Measurements from ENCODE around the gene PTPRU. TPM values are rescaled to one million over a fixed set of nuclear protein-coding genes. Genes with fewer than 3 reads are reported as not detected.

Gene PTPRU
- total and polyA plus RNA-seq, 7 experiments from 2014 or later, result 0.17 to 0.42 TPM; not detected in 5

DNA sequence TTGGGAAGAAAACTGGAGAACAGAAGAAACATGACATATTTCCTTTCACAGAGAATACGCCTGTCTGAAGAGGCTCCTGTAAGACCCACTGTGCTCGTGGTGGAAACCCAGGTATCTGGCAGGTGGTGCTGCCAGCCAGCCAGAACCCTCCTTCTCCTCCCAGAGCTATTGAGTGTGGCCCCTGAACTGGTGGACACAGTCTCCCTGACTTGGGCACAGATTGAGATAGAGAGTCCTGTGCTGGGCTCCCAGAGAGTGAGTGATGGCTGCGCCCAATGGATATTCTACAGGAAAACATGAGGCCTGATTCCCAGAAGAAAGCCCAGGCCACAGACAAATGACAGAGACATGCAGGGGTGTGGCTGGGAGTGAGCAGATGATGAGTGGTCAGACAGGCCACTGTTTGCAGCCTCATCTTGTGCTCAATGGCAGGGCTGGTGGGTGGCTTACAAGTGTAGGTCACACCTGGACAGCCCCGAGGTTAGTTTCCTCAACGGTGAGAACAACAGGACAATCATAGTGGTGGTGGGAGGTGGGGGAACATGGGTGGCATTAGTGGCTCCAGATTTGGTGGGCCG lies 127.9 kb downstream of the PTPRU start:
- no peaks in the 10 kb centered on the region for H3K36me3 ChIP-seq (ENCODE audit: control insufficient read depth in 2 of 3, insufficient read depth in 3 of 3, low read length in 3 of 3)
- DNase-seq (no peak), ATAC-seq (no peak)
- ChIA-PET POLR2A (no interaction called here), CTCF (no interaction called here)
- H3K27ac Mint-ChIP-seq, result no peak overlapping the region
- peaks cover 0 to 4% (median 0%) of the 10 kb centered on the region in 11 donors for H3K9me3 Mint-ChIP-seq
- intact Hi-C loops (cut with micrococcal nuclease), result no loop called here
- H3K27me3 ChIP-seq (ENCODE audit: control insufficient read depth in 2 of 2, insufficient read depth in 2 of 2, low read length in 2 of 2), result no peaks in the 10 kb centered on the region
- H3K27ac ChIP-seq (ENCODE audit: low read depth, low read length), result no peak overlapping the region
- H3K9me3 ChIP-seq (ENCODE audit: control insufficient read depth in 2 of 3, low read length in 3 of 3), result no peaks in the 10 kb centered on the region
- H3K4me3 ChIP-seq (ENCODE audit: low read length), result no peak overlapping the region
- no peaks in the 10 kb centered on the region for H3K4me1 Mint-ChIP-seq
- H3K27me3 Mint-ChIP-seq, result peaks cover 3 to 30% (median 17%) of the 10 kb centered on the region in 5 donors
- H3K4me3 Mint-ChIP-seq, result no peak overlapping the region
- no peaks in the 10 kb centered on the region for H3K4me1 ChIP-seq (ENCODE audit: control insufficient read depth in 2 of 2, insufficient read depth in 2 of 2, low read length in 2 of 2)
- H3K36me3 Mint-ChIP-seq, result peaks cover 0 to 4% (median 0%) of the 10 kb centered on the region in 5 donors

DNA sequence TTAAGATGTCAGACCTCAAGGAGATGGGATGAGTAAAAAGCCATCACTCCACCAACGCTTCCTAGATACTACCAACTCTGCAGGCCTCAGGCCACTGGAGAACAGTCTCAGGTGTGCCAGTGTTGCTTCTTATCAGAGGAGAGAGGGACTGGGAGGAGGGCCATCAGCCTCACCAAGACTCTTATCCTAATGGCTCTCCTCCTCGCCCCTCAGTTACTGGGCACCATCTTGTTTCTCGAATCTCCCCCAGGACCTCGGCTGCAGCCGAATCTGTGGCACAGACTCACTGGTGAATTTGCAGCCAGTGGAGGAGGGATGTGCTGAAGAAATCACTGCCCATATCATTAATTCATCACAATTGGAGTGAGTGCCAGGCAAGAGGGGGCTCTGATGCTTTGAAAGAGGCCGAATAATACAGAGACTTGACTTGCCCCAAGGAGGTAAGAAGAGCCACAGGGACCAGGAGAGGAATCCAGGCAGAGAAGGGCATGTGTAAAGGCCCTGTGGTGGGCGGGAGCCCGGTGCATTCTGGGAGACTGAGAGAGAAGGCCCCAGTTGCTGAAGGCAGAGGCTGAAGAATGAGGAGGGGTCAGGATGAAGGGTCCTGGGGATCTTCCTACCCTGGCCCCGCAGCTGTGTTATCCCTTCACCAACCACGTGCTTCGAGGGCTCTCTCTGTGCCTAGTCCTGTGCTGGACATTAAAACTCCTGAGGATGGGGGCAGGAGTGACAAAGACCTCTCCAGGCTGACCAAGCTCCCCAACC lies 129.8 kb downstream of the PTPRU start:
- Mint-ChIP-seq H3K4me1 (no peaks in the 10 kb centered on the region), H3K4me3 (no peak overlapping the region), H3K9me3 (peaks cover 0 to 4% (median 0%) of the 10 kb centered on the region in 11 donors), H3K27me3 (peaks cover 5 to 34% (median 28%) of the 10 kb centered on the region in 5 donors), H3K27ac (no peak overlapping the region), H3K36me3 (peaks cover 0 to 4% (median 0%) of the 10 kb centered on the region in 5 donors)
- H3K27ac ChIP-seq (ENCODE audit: low read depth, low read length), result no peak overlapping the region
- no peaks in the 10 kb centered on the region for H3K4me1 ChIP-seq (ENCODE audit: control insufficient read depth in 2 of 2, insufficient read depth in 2 of 2, low read length in 2 of 2)
- CTCF ChIA-PET, result interaction anchor here (0.6 kb wide), 1 partner anchor 50 kb away, joined by 3 read pairs; no protein-coding TSS in a partner anchor
- no peak for ATAC-seq
- POLR2A ChIA-PET, result no interaction called here
- H3K9me3 ChIP-seq (ENCODE audit: control insufficient read depth in 2 of 3, low read length in 3 of 3), result no peaks in the 10 kb centered on the region
- intact Hi-C loops (cut with micrococcal nuclease), result no loop called here
- no peaks in the 10 kb centered on the region for H3K36me3 ChIP-seq (ENCODE audit: control insufficient read depth in 2 of 3, insufficient read depth in 3 of 3, low read length in 3 of 3)
- H3K27me3 ChIP-seq (ENCODE audit: control insufficient read depth in 2 of 2, insufficient read depth in 2 of 2, low read length in 2 of 2), result no peaks in the 10 kb centered on the region
- DNase-seq, result no peak
- H3K4me3 ChIP-seq (ENCODE audit: low read length), result no peak overlapping the region

DNA sequence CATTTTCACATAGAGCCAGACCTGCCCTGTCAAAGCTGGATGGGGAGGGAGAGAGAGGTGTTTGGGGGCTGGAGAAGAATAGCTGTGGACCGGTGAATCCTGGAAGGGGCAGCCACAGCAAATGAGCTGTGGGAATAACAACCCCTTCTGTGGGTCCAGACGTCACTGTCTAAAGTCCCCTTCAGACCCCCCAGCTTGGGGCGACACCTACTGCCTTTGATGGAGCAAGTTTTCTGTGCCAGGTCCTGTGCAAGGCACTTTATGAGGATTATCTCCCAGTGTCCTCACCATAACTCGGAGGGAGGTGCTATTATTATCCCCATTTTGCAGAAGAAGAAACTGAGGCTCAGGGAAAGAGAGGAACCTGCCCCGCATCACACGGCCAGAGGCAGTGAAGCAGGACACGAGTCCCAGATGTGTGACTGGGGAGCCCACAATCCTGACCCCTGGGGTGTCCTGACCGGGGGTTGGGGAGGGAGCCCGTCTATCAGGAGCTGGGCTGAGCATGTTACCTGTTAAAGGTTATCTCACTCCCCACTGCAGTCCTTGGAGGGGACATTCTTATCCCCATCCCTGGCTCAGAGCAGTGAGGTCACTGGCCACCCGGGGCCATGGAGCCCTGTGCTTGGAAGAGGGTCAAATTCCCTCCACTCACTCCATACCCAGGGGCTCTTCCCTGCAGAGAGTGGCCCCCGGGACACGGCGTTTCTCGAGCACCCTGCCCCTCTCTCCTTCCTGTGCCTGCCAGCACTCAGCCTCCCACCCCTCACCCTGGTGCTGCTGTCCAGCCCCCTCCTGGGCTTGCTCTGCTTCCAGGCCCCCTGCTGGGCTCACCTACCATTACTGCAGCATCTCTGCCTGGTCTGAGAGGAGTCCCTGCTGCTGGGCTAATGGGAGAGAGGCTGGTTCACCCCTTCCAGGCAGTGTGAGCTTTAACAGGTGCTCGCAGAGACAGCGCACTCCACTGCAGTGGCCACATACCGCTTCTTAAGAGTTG lies 132.9 kb downstream of the PTPRU start:
- Mint-ChIP-seq H3K4me1 (no peaks in the 10 kb centered on the region), H3K9me3 (peaks cover 0 to 4% (median 0%) of the 10 kb centered on the region in 11 donors), H3K27ac (no peak overlapping the region), H3K36me3 (peaks cover 0 to 4% (median 0%) of the 10 kb centered on the region in 5 donors), H3K4me3 (no peak overlapping the region), H3K27me3 (peaks cover 15 to 43% (median 31%) of the 10 kb centered on the region in 5 donors)
- intact Hi-C loops (cut with micrococcal nuclease), result no loop called here
- no peak overlapping the region for H3K27ac ChIP-seq (ENCODE audit: low read depth, low read length)
- H3K27me3 ChIP-seq (ENCODE audit: control insufficient read depth in 2 of 2, insufficient read depth in 2 of 2, low read length in 2 of 2), result no peaks in the 10 kb centered on the region
- DNase-seq (no peak), ATAC-seq (no peak)
- POLR2A ChIA-PET, result no interaction called here
- no peak overlapping the region for H3K4me3 ChIP-seq (ENCODE audit: low read length)
- CTCF ChIA-PET, result no interaction called here
- H3K4me1 ChIP-seq (ENCODE audit: control insufficient read depth in 2 of 2, insufficient read depth in 2 of 2, low read length in 2 of 2), result no peaks in the 10 kb centered on the region
- H3K36me3 ChIP-seq (ENCODE audit: control insufficient read depth in 2 of 3, insufficient read depth in 3 of 3, low read length in 3 of 3), result no peaks in the 10 kb centered on the region
- H3K9me3 ChIP-seq (ENCODE audit: control insufficient read depth in 2 of 3, low read length in 3 of 3), result no peaks in the 10 kb centered on the region

DNA sequence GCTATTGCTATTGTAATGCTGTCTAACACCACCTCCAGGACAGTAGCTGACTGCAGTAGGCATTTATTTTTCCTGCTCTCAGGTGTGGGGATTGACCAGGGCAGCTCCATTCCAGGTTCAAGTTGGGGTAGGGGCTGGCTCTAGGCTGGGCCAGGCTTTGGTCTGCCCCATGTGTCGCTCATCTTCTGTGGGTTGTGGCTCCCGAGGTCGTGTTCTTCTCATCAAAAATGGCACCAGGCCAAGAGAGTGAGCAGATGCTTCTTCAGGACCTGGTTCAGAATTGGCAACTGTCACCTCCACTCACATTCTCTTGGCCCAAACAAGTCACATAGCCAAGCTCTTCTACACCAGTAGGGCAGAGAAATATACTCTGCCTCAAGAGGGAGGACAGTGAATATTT lies 133.7 kb downstream of the PTPRU start:
- CTCF ChIA-PET, result no interaction called here
- DNase-seq (no peak), ATAC-seq (no peak)
- Mint-ChIP-seq H3K27ac (no peak overlapping the region), H3K9me3 (peaks cover 0 to 10% (median 0%) of the 10 kb centered on the region in 11 donors), H3K27me3 (peaks cover 24 to 44% (median 38%) of the 10 kb centered on the region in 5 donors), H3K36me3 (peaks cover 0 to 4% (median 0%) of the 10 kb centered on the region in 5 donors), H3K4me1 (no peaks in the 10 kb centered on the region), H3K4me3 (no peak overlapping the region)
- POLR2A ChIA-PET, result no interaction called here
- intact Hi-C loops (cut with micrococcal nuclease), result no loop called here
- Histone ChIP-seq H3K27ac (ENCODE audit: low read depth, low read length) (no peak overlapping the region), H3K4me3 (ENCODE audit: low read length) (no peak overlapping the region), H3K36me3 (ENCODE audit: control insufficient read depth in 2 of 3, insufficient read depth in 3 of 3, low read length in 3 of 3) (no peaks in the 10 kb centered on the region), H3K9me3 (ENCODE audit: control insufficient read depth in 2 of 3, low read length in 3 of 3) (no peaks in the 10 kb centered on the region), H3K27me3 (ENCODE audit: control insufficient read depth in 2 of 2, insufficient read depth in 2 of 2, low read length in 2 of 2) (no peaks in the 10 kb centered on the region), H3K4me1 (ENCODE audit: control insufficient read depth in 2 of 2, insufficient read depth in 2 of 2, low read length in 2 of 2) (no peaks in the 10 kb centered on the region)

DNA sequence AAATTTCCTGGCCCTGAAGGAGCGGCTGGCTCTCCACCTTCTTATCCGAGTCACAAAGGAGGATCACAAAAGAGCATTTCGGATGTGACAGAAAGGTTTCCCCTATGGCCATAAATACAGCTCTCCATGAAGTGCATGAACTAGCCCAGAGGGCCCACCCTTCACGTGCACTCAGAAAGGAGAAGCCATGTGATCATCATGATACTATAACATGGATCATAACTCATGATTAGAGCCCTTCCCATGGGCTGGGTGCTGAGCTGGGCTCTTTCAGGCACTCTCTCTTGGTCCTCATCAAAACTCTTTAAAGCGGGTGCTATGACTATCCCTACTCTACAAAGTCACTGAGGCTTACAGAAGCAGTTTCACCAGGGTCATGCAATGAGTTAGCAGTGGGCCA lies 135.0 kb downstream of the PTPRU start:
- H3K4me1 ChIP-seq (ENCODE audit: control insufficient read depth in 2 of 2, insufficient read depth in 2 of 2, low read length in 2 of 2), result no peaks in the 10 kb centered on the region
- peaks cover 0 to 4% (median 0%) of the 10 kb centered on the region in 5 donors for H3K36me3 Mint-ChIP-seq

DNA sequence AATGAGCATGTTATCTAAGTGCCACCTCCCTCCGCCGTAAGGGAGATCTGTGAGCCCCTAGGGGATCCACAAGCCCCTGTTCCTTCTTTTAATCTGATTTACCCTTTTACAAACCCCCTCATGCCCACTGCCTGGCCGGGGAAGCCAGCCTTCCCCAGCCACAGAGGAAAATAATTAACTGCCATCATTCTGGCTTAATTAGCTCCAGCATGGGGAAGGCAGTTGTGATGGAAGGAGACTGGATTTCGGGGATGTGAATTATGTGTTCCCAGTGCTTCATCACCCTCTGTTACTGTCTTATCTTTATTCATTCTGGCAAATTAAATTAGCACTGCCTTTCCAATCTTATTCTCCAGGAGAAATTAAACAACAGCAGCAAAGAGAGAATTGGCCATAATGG lies 135.8 kb downstream of the PTPRU start:
- POLR2A ChIA-PET, result no interaction called here
- Histone ChIP-seq H3K9me3 (ENCODE audit: control insufficient read depth in 2 of 3, low read length in 3 of 3) (no peaks in the 10 kb centered on the region), H3K27ac (ENCODE audit: low read depth, low read length) (no peak overlapping the region), H3K4me1 (ENCODE audit: control insufficient read depth in 2 of 2, insufficient read depth in 2 of 2, low read length in 2 of 2) (no peaks in the 10 kb centered on the region), H3K27me3 (ENCODE audit: control insufficient read depth in 2 of 2, insufficient read depth in 2 of 2, low read length in 2 of 2) (no peaks in the 10 kb centered on the region), H3K4me3 (ENCODE audit: low read length) (no peak overlapping the region), H3K36me3 (ENCODE audit: control insufficient read depth in 2 of 3, insufficient read depth in 3 of 3, low read length in 3 of 3) (no peaks in the 10 kb centered on the region)
- intact Hi-C loops (cut with micrococcal nuclease), result no loop called here
- H3K4me1 Mint-ChIP-seq, result no peaks in the 10 kb centered on the region
- no peak overlapping the region for H3K4me3 Mint-ChIP-seq
- H3K27ac Mint-ChIP-seq, result no peak overlapping the region
- H3K9me3 Mint-ChIP-seq, result peaks cover 0 to 25% (median 6%) of the 10 kb centered on the region in 11 donors
- ATAC-seq (no peak), DNase-seq (no peak)
- peaks cover 0 to 4% (median 0%) of the 10 kb centered on the region in 5 donors for H3K36me3 Mint-ChIP-seq
- H3K27me3 Mint-ChIP-seq, result peaks cover 32 to 62% (median 50%) of the 10 kb centered on the region in 5 donors
- CTCF ChIA-PET, result no interaction called here

More for the DNA sequence above, 135.0 kb downstream of the PTPRU start:
- ATAC-seq (no peak), DNase-seq (no peak)
- Mint-ChIP-seq H3K4me3 (no peak overlapping the region), H3K4me1 (no peaks in the 10 kb centered on the region), H3K27me3 (peaks cover 32 to 55% (median 46%) of the 10 kb centered on the region in 5 donors), H3K9me3 (peaks cover 0 to 19% (median 5%) of the 10 kb centered on the region in 11 donors), H3K27ac (peak overlapping the region in 1 of 9 donors; percentile 54)
- H3K27ac ChIP-seq (ENCODE audit: low read depth, low read length), result no peak overlapping the region
- POLR2A ChIA-PET, result no interaction called here
- no peaks in the 10 kb centered on the region for H3K36me3 ChIP-seq (ENCODE audit: control insufficient read depth in 2 of 3, insufficient read depth in 3 of 3, low read length in 3 of 3)
- H3K9me3 ChIP-seq (ENCODE audit: control insufficient read depth in 2 of 3, low read length in 3 of 3), result no peaks in the 10 kb centered on the region
- CTCF ChIA-PET, result no interaction called here
- no peaks in the 10 kb centered on the region for H3K27me3 ChIP-seq (ENCODE audit: control insufficient read depth in 2 of 2, insufficient read depth in 2 of 2, low read length in 2 of 2)
- intact Hi-C loops (cut with micrococcal nuclease), result no loop called here
- H3K4me3 ChIP-seq (ENCODE audit: low read length), result no peak overlapping the region

Measured in naive thymus-derived CD4-positive, alpha-beta T cell (primary cell).